Astrocyte of the spinal cord (primary cell): ENCODE results near the gene SLX4IP.

Source experiments
- DNase-seq: peaks from one replicate; pipeline ENCODE4 v3.0.0; 2011; ENCODE audit warnings: low read depth, low spot score
- H3K4me3 ChIP-seq: 2 replicates; pipeline ENCODE4 v1.5.1; 2011; ENCODE audit warnings: low read depth, mild to moderate bottlenecking, low read length, moderate library complexity
- in situ Hi-C: cut with HindIII; loops from 2 replicates; pipeline ENCODE4 v1.10.0; 2017; ENCODE audit warnings: low sequenced_read_pairs
- TF ChIP-seq, protein P1 (sequence below): IDR thresholded peaks from 2 replicates; pipeline ENCODE4 v1.5.1; 2012; ENCODE audit warnings: low read depth, mild to moderate bottlenecking, low read length, inconsistent platforms

SLX4IP gene

DNA sequence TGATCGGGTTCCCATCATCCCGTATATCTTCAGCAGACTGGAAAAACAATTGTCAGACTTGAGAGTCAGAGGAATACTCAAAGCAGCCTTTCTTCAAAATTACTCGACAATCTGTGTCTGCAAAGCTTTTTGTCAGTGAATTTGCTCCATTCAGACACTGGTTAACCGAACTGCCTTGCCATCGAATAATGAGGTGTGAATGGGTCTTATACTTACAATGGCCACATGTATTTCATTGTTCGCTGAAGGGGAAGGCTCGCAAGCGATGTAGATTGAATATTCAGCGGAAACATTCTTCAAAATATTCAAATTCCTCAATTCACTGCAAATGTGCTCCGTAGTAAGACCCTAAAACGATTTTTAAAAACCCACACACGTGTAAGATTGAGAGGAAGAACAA, 205.8 kb downstream of the SLX4IP start:
- TF ChIP-seq, protein P1, sequence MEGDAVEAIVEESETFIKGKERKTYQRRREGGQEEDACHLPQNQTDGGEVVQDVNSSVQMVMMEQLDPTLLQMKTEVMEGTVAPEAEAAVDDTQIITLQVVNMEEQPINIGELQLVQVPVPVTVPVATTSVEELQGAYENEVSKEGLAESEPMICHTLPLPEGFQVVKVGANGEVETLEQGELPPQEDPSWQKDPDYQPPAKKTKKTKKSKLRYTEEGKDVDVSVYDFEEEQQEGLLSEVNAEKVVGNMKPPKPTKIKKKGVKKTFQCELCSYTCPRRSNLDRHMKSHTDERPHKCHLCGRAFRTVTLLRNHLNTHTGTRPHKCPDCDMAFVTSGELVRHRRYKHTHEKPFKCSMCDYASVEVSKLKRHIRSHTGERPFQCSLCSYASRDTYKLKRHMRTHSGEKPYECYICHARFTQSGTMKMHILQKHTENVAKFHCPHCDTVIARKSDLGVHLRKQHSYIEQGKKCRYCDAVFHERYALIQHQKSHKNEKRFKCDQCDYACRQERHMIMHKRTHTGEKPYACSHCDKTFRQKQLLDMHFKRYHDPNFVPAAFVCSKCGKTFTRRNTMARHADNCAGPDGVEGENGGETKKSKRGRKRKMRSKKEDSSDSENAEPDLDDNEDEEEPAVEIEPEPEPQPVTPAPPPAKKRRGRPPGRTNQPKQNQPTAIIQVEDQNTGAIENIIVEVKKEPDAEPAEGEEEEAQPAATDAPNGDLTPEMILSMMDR, result no peak
- DNase-seq, result no peak
- no peak overlapping the region for H3K4me3 ChIP-seq
- in situ Hi-C loops, result no loop called here

DNA sequence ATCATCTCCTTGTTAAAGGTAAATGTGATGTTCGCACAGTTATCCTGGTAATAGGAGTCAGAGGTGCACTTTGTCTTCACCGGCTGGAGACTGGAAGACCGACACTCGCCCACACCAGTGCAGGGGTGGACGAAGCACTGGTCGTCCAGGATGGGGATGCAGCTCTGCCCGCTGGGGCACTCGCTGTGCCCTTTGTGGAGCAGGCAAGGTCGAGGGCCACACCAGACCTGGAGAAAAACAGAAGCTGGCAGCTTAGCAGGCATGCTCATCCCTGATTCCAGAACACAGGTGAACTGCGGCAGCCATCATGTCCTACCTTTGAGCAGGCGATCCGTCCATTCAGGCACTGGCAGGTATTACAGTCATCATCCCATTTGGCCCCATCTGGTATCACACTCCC, 206.4 kb downstream of the SLX4IP start:
- no peak overlapping the region for H3K4me3 ChIP-seq
- DNase-seq, result no peak
- in situ Hi-C loops, result no loop called here
- TF ChIP-seq, protein P1, result no peak

DNA sequence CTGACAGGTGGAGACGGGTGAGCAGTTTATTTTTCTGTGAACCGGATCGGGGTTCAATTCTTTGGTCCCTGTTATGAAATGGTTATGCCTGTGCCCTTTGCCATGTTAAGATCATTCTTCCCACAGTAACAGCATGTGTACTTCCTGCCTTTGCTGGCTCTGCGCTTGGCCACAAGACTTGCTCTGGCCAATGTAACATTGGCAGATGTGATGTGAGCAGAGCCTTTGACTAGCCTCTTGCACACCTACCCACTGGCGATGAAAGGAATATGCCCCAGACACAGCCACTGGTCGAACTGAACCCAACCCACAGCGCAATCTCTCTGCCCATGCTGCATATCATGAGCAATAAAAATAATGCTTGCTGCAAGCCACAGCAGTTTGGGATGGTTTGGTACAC, 206.8 kb downstream of the SLX4IP start:
- DNase-seq, result no peak
- in situ Hi-C loops, result no loop called here
- H3K4me3 ChIP-seq, result no peak overlapping the region
- TF ChIP-seq, protein P1, result no peak

DNA sequence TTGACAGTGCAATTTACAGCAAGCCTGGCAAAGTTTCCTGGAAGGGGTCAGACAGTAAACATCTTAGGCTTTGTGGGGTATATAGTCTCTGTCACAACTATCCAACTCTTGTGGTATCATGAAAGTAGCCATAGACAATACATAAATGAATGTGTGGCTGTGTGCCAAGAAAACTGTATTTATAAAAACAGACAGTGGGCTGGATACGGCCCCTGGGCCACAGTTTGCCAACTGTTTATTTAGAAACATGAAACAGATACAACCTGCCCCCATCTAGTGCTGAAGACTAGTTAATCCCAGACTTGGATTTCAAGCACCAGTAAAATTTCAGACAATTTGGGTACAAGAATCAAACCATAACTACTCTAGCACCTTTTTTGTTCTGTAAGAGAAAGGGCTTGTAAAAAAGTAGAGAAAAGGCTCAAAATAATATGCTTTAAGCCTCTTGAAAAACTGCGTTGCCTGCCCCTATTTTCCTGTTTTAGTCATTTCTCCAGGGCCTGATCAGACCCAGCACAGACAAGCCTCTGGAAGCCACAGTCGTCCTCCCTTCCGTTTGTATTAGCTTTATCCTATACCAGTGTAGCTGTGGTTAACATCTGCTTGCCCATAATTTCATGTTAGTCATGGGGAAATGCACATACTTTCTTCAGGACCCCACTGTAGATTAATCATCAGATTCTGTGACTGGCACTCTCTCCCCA, 207.9 kb downstream of the SLX4IP start:
- in situ Hi-C loops, result no loop called here
- TF ChIP-seq, protein P1, result no peak
- DNase-seq, result no peak
- H3K4me3 ChIP-seq, result no peak overlapping the region

DNA sequence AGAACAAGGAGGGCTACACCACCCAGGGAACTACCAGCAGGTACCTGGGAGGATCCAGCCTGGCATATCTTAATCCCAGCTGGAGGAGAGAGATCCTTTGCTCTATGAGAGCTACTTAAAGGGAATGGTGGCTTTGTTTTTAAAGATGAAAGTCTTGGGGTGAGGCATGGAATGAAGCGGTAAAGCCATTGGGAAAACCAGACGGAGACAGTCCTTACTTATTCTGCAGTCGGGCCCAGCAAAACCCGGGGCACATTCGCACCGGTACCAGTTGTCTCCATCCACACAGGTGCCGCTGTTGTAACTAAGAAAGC, 208.4 kb downstream of the SLX4IP start:
- in situ Hi-C loops, result no loop called here

DNA sequence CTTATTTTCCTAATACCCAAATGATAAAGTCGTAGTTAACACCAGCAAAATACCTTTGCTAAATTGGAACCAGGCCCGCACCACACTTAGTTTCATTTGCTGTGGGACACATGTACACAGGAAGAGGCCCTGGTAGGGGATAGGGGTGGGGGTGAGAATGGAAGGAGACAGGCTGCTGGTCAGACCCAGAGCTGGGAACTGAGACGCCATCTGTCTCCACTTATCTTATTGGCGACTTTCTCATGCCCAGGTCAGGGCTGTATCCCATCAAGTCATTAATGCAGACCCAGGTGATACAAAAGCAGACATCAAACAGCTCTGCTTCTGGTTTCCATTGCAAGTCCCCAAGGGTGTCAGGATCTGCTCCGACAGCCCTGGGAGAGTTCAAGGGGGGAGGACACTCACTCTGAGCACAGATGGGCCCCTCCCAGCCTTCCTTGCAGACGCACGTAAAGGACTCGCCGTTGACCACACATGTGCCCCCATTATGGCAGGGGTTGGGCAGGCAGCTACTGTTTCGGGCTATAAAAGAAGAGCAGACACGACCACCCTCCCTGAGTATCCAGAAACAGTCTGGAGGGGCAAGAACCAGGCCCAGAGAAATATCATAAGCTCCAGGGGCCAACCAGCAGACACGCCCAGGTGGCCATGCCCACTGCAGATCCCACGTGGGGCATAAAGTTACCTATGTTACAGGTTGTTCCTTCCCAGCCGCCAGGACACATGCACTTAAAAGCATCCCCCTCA, 209.5 kb downstream of the SLX4IP start:
- H3K4me3 ChIP-seq, result no peak overlapping the region
- DNase-seq, result no peak
- in situ Hi-C loops, result no loop called here
- TF ChIP-seq, protein P1, result no peak

More for the DNA sequence above, 208.4 kb downstream of the SLX4IP start:
- TF ChIP-seq, protein P1, result no peak
- no peak overlapping the region for H3K4me3 ChIP-seq
- DNase-seq, result no peak
